ENCODE data around the gene MBNL2. TPM values are rescaled to one million over a fixed set of nuclear protein-coding genes. Genes with fewer than 3 reads are reported as not detected.

Gene MBNL2
- total and polyA plus RNA-seq, 2 of the 4 experiments (the other 2 are of a cell fraction) = 26.9 to 103 TPM

GRCh38 chr13:97367016-97367822, 145.1 kb downstream of the MBNL2 start:
- dilution Hi-C loops (cut with HindIII; ENCODE audit: low sequenced_read_pairs, unreplicated experiment) = no loop called here
- Histone ChIP-seq H2BK20ac (ENCODE audit: low read depth, low read length) (peak overlapping the region; percentile 1; the same call in 1 of the 2 replicates), H2AK5ac (ENCODE audit: low read depth, low read length) (no peak overlapping the region; the same call in 1 of the 2 replicates), H4K20me1 (ENCODE audit: insufficient read depth, low read length) (peaks cover 8% of the 10 kb centered on the region; the same call in 1 of the 2 replicates), H3K27ac (ENCODE audit: insufficient read depth, low read length) (peak overlapping the region; percentile 75), H3K79me1 (ENCODE audit: low read depth in 1 of 2, low read length in 2 of 2) (peaks cover 25 to 62% of the 10 kb centered on the region in 2 experiments; a peak in 3 of 4 replicates), H3K14ac (replicated peaks; ENCODE audit: low read depth, low read length) (peak overlapping the region; percentile 67), H4K91ac (ENCODE audit: insufficient read depth, low read depth, low read length) (no peak overlapping the region), H2AFZ (replicated peaks; ENCODE audit: low read length, poor library complexity) (peak overlapping the region; percentile 25), H2AK9ac (replicated peaks; ENCODE audit: low read depth, low read length, poor library complexity) (no peak overlapping the region), H3K23ac (ENCODE audit: low read depth, low read length) (peak overlapping the region; percentile 69), H3K56ac (ENCODE audit: extremely low read depth, insufficient read depth, low read length) (0 out of 2 replicates have a peak overlapping the region, but pooled peaks have one; percentile 46), H2BK5ac (ENCODE audit: low read depth, low read length, poor library complexity, severe bottlenecking) (peak overlapping the region; percentile 57), H3K9me1 (ENCODE audit: insufficient read depth, low read length) (peaks cover 22% of the 10 kb centered on the region), H2BK15ac (ENCODE audit: low read depth, low read length) (no peak overlapping the region), H3K9ac (ENCODE audit: low read depth, low read length) (no peak overlapping the region), H3K4me3 (ENCODE audit: insufficient read depth, low read depth, low read length) (no peak overlapping the region), H3K4ac (ENCODE audit: low read depth, low read length) (peak overlapping the region; percentile 27), H3K9me3 (ENCODE audit: control insufficient read depth, insufficient read depth, low read length) (no peaks in the 10 kb centered on the region), H4K5ac (ENCODE audit: low read depth, low read length) (peak overlapping the region; percentile 49; the same call in 1 of the 2 replicates), H3K4me1 (ENCODE audit: control insufficient read depth, insufficient read depth, low read length) (peaks cover 9% of the 10 kb centered on the region), H4K8ac (ENCODE audit: low read depth in 2 of 2, low read length in 2 of 2) (peak overlapping the region; percentile 39 to 47; a peak in 1 of 4 replicates), H3K4me2 (ENCODE audit: low read depth, low read length) (0 out of 2 replicates have a peak overlapping the region, but pooled peaks have one; percentile 7), H3K18ac (ENCODE audit: low read depth, low read length) (peak overlapping the region; percentile 48), H3K27me3 (ENCODE audit: control insufficient read depth, insufficient read depth, low read length) (no peaks in the 10 kb centered on the region), H2BK120ac (ENCODE audit: low read depth, low read length) (peak overlapping the region; percentile 5; the same call in 1 of the 2 replicates), H3K36me3 (ENCODE audit: control insufficient read depth, insufficient read depth, low read length) (peaks cover 19% of the 10 kb centered on the region)
- intact Hi-C loops (cut with micrococcal nuclease) = loop anchor here (5.0 to 10.0 kb wide), 3 partner anchors 65 to 438 kb away; partner anchors contain the start of gene RAP2A
- ATAC-seq (ENCODE audit: low read depth) = peak; percentile 82
- BruUV-seq (replicated peaks) = no TSS peak
- 100% methylated on average over 1 of the region's 15 CpGs; no CpG with 5 or more reads in 1 of the 2 experiments for WGBS, 2 experiments (ENCODE audit: extremely low coverage in 2 of 2, insufficient read length in 1 of 2)
- ChIA-PET CTCF (interaction anchor here (0.7 kb wide), 1 partner anchor 10 kb away, joined by 3 read pairs; no protein-coding TSS in a partner anchor), POLR2A (ENCODE audit: unreplicated experiment) (interaction anchor here (1.0 kb wide), 1 partner anchor 66 kb away, joined by 3 read pairs; no protein-coding TSS in a partner anchor)
- DNase-seq = peak; percentile 78
- in situ Hi-C loops (cut with MboI; ENCODE audit: low sequenced_read_pairs) = loop anchor here (10.0 kb wide), 1 partner anchor 332 kb away; no protein-coding TSS in a partner anchor
- TF ChIP-seq RAD21 (IDR thresholded peaks at IDR 0.05; ENCODE audit: low read length) (no peak), BHLHE40 (IDR thresholded peaks at IDR 0.05; ENCODE audit: low read depth, low read length) (0 out of 2 replicates have a peak, but pooled peaks have one; percentile 11), MXI1 (IDR thresholded peaks at IDR 0.05; ENCODE audit: borderline replicate concordance, low read depth, low read length) (peak; percentile 32; the same call in 1 of the 2 replicates), FOS (IDR thresholded peaks at IDR 0.05; ENCODE audit: low read depth, low read length) (0 out of 2 replicates have a peak, but pooled peaks have one; percentile 16), MAZ (IDR thresholded peaks at IDR 0.05; ENCODE audit: borderline replicate concordance, low read depth, low read length) (no peak), CEBPB (IDR thresholded peaks at IDR 0.05; ENCODE audit: low read depth, low read length) (peak; percentile 60; the same call in 1 of the 2 replicates), USF2 (IDR thresholded peaks at IDR 0.05; ENCODE audit: low read depth, low read length) (no peak), CTCF (conservative IDR thresholded peaks at IDR 0.05; ENCODE audit: low read depth, low read length) (no peak), NFE2L2 (IDR thresholded peaks at IDR 0.05; ENCODE audit: low read depth, low read length) (peak; percentile 60; the same call in 1 of the 2 replicates)

Measured in IMR-90 (cell line).